ENCODE results near the gene PPIL6.
"Not testable (repeated sequence)": the region's sequence is repeated elsewhere in the genome, so short reads cannot be mapped to it uniquely, and the experiment has no call there.

Gene PPIL6

DNA sequence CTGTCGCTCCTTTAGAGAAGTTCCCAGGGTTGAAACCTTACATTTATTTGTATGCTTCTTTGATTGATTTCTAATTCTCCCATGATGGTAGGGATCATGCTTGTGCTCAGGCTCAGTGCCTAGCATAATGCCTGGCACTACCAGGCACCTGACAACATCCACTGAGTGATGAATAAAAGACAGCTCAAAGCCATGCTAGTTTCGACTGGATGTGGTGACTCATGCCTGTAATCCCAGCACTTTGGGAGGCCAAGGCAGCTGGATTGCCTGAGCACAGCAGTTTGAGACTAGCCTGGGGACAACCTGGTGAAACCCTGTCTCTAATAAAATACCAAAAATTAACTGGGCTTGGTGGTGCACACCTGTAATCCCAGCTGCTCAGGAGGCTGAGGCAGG is 46.5 kb downstream of the PPIL6 start:
- DNase-seq: no peak

DNA sequence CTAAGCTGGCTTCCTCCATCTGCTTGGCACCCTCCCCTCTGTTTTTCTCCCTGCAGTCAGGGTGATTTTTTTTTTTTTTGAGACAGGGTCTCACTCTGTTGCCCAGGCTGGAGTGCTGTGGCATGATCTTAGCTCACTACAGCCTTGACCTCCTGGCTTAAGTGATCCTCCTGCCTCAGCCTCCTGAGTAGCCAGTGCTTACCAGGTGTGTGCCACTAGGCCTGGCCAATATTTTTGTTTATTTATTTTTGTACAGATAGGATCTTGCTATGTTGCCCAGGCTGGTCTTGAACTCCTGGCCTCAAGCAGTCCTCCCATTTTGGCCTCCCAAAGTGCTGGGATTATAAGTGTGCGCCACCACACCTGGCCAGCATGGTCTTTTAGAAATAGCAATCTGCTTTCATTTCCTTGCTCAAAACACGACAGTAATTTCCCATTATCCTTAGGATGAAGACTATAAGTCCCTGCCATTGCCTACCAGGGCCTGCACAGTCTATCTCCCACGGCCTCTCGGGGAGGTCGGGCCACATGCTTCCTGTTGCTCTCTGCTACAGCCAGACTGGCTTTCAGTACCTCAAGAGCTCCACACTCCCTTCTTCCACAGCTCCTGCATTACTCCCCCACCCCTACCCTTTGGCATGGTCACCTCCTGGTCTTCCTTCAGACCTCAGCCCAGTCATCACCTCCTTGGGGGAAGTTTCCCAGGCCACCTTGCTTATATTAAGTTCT is 47.1 kb downstream of the PPIL6 start:
- DNase-seq: no peak

DNA sequence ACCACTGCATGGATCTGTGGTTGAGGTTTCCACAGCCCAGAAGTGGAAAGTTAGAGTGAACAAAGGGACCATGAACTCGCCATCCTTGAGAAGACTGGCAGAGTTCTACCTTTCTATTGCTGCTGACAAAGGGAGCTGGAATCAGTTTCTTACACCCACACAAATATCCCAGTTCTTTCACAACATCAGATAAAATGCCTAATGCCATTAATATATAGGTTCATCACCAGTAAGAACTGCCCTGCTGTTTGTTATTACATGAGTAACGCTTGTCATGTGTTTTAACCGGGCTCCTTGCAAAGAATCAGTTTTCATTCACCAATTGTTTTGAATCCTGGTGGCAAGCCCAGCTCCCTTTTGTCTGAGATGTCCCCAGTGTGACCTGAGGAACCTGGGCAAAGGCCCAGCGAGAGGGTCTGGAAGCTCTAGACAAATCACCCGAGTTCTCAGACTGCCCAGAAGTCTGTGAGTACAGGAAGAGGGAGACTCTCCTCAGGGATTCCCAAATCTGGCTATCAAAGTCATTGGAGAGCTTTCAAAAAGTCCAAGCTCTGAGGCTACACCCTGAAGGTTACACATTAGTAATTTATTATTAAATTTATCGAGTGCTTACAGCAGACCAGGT is 50.7 kb downstream of the PPIL6 start:
- no peak for DNase-seq

GRCh38 chr6:109388265-109388664 is 52.2 kb downstream of the PPIL6 start:
- no peak for DNase-seq

GRCh38 chr6:109383438-109383940 is 56.9 kb downstream of the PPIL6 start:
- DNase-seq: no peak

- DNase-seq: peak; percentile 94
These were observed 57.6 kb downstream of the PPIL6 start for GRCh38 chr6:109382576-109383437.

GRCh38 chr6:109381747-109382575 is 58.5 kb downstream of the PPIL6 start, which contains the start of gene CD164:
CD164 (minus strand) TSS chr6:109382467; CDS start chr6:109382378, 89 bp downstream.
- DNase-seq: peak; percentile 96

DNA sequence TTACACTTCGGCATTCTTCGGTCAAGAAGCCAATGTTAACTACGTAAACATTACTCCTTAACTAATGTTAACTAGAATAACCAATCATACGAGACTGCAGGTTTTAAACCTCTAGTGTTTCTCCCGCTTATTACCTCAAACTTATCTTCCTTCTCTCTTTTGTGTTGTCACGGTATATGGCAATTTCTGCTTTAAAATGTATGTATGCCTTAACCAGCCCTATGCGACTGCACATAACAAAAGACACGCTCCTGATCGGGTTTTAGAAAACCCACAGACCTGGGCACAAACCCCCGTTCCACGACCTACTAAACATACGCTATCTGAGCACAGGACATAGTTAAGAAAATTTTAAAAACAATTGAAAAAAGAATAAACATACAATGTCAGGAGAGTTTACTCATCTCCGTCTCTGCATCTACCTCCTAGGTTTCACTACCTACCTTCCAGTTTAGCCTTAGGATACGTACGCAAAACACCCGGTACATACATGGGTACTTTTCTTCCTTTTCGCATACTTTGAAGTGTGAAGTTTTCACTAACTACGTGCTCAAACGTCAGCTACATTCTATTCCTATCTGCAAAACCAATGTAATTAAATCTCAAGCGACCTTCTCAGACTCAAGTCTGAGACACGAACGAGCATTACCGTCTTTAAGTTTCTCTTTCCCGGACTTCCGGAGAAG is 59.2 kb downstream of the PPIL6 start:
- no peak for DNase-seq

- DNase-seq: no peak
These were observed 60.7 kb downstream of the PPIL6 start for GRCh38 chr6:109379711-109380110.

- DNase-seq: no peak
These were observed 62.7 kb downstream of the PPIL6 start for GRCh38 chr6:109377717-109378116.

DNA sequence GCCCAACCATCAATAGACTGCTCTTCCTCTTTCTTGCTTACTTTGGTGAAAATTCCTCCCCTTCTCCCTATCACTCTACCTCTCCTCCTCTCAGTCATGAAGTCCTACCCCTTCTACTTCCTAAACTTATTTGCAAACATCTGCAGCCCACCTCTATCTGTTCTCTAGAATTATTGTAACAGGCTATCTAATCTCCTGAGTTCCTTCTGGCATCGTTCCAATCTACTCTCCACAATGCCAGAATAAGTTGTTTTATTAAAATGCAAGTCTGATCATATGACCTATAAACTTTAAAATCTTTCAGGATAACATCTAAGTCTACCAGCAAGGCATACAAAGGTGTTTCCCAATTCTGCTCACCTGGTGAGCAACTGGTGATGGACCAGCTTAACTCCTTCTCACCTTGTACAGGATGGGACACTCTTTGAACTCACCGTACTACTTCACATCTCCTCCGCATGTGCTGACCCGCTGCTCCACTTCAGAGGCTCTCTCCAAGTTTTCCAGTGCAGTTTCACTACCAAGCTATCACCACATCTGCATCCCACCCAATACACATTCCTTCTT is 66.0 kb downstream of the PPIL6 start:
- no peak for DNase-seq

DNA sequence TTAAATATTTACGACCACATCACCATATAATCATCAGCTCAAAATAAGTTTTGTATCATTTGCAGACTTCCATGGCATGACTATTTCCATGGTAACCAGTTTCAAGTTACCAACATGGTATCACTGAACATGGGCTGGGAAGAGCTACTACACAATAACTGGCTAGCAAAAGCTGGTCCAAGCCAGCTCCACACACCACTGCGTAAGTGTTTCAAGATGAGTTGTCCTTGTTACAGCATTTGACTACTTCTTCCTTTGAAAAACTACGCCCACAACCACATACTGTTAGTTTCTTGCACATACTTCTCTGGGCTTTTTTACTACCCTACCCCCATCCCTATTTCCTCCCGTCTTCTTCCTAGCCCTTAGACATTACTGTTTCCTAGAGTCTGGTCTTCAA is 66.7 kb downstream of the PPIL6 start:
- DNase-seq: no peak

DNA sequence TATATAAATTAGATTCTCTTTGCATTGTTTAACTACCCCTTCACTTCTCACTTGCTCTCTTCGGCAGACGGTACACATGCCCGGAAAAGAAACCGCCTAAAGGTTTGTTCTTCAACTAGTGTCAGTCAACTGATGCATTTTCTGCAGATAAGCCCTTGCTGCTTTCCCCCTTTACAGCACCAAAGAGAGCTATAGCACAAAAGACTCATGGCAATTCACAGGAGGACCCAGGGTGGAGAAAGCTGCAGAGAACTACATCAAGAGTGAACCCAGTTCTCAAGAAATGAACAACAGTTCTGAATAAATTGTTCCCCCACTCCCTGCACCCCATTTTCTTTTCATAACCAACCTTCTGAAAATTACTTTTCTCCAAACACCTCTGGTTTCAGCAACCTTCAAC is 67.1 kb downstream of the PPIL6 start:
- no peak for DNase-seq

- no peak for DNase-seq
These were observed 68.3 kb downstream of the PPIL6 start for GRCh38 chr6:109372130-109372529.

DNA sequence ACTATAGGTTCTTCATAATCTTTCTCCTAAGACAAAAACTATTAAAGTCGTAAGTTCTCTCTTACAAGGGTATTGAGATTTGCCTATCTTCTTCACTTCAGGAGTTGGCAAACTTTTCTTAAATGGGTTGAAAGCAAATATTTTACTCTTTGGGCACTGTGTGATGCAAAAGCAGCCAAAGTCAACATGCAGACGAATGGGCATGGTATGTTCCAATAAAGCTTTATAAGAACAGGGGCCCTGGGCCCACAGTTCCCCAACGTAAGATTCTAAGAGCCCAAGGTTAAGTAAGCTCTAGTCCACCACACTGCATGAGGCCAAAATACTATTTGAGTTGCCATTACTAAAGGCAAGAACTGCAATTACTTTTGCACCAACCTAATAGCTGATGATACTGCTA is 69.6 kb downstream of the PPIL6 start:
- DNase-seq: no peak

GRCh38 chr6:109370336-109370735 is 70.1 kb downstream of the PPIL6 start:
- DNase-seq: no peak

DNA sequence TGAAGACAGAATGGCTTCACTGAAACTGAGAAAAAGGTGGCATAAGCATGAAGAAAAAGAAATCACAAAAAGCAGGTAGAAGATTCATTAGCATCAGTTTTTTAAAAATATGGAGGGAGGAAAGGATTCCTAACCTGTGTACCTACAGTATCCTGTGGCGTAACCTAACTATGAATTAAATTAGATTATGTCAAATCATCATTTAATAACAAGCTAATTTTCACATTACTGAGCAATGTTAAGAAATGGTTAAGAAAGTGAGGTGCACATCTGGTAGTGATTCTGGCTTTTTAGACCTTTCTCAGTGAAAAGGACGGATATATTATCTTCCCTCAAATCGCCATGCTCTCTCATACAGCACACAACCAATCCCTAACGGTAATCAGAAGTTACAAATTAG is 70.7 kb downstream of the PPIL6 start:
- no peak for DNase-seq

- DNase-seq: not testable (repeated sequence)
These were observed 75.9 kb downstream of the PPIL6 start for GRCh38 chr6:109364382-109365078.

DNA sequence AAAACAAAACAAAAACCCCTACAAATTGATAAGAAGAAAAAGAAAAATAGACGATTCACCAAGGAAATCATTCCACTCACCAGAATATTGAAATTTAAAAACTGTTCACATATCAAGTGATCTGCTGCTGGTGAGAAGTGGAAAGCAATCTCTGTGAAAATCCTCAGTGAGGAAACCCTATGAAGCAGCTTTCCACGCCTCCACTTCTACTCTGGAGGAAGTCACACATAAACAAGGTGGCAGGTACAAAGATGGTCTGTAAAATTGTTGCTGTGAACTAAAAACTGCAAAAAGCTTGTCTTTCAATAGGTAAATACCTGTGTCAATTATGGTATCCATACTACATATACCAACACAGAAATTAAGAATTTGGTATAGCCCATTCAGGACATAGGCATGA is 76.7 kb downstream of the PPIL6 start:
- no peak for DNase-seq

- DNase-seq: no peak
These were observed 78.1 kb downstream of the PPIL6 start for GRCh38 chr6:109362102-109362884.
